Inflammatory macrophage (primary cell): ENCODE results near the gene SORBS2.
A peak's percentile ranks its signal among the peaks of the same experiment; 100 is the strongest.

Experiments used
- DNase-seq, 2 donors: peaks; one replicate each; pipeline ENCODE4 v3.0.0-alpha.2; 2020 to 2022

The SORBS2 gene

GRCh38 chr4:185626798-185627197 is 185.2 kb downstream of the SORBS2 start:
- DNase-seq: no peak

- DNase-seq: no peak
These were observed 186.5 kb downstream of the SORBS2 start for GRCh38 chr4:185625503-185625902.

DNA sequence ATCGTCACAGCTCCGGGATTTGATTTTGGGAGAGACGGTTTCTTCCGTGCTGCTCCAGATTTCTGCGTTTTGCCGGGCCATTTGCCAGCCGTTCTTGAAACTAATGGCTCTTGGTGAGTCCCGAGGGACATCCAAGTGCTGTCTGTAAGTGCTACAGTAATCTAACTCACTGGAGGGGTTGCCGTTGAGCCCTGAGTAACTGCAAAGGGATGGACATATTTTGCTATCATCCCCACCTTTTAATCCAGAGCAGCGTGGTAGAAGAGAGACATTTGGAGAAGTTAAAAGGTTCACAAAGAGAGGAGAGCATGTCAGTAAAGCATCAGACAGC is 187.8 kb downstream of the SORBS2 start:
- DNase-seq: no peak

GRCh38 chr4:185623444-185624258 is 188.3 kb downstream of the SORBS2 start:
- DNase-seq: no peak

DNA sequence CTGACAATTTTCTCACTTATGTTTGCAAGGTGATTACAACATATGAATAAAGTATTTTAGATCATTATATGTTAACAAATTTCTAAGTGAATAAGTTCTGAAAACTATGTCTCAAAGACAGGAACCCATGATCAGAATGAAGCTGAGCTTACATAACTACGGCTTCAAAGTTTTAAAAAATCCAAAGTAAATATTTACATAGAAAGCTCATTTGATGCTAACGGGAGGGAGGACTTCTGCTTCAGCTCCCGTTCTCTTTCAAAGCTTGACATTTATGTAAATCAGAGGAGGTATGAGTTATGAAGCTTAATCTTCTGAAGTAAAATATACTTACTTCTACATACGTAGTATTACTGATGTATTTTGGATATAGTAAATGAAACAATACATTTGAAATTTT is 203.8 kb downstream of the SORBS2 start:
- no peak for DNase-seq

GRCh38 chr4:185602397-185602796 is 209.6 kb downstream of the SORBS2 start:
- no peak for DNase-seq

GRCh38 chr4:185600801-185601434 is 211.1 kb downstream of the SORBS2 start:
- DNase-seq: no peak

GRCh38 chr4:185599553-185600243 is 212.3 kb downstream of the SORBS2 start:
- no peak for DNase-seq

GRCh38 chr4:185598846-185599552 is 213.0 kb downstream of the SORBS2 start:
- no peak for DNase-seq

DNA sequence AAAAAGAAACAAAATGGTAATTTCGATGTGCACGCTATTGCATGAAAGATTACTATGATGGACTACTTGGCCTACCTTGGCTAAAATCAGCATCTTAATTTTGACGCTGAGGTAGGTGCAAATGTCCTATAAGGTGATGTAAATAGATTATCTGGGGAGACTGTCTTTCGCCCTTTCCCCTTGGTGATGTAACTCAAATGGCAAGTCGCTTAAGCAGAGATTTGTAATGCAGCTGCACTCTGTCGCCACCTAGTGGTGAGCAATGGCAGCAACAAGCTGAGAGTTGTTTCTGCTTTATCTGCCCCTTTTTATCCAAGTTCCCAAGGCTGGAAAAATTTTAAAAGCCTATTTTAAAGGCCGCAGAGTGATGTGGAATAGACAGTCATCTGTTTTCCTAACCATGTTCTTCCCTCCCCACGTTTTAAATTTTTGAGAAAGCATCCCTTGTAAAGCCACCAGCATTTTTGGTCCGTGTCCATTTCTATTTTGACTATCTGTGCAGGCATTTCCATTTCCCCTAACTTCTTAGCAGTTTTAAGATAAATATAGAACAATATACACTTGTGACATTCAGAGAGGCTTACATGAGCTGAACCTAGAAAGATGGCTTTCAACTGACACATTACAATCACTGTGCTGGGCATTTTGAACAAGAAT is 214.3 kb downstream of the SORBS2 start:
- DNase-seq: peak; percentile 70 to 72

- DNase-seq: no peak
These were observed 219.0 kb downstream of the SORBS2 start for GRCh38 chr4:185592845-185593488.

DNA sequence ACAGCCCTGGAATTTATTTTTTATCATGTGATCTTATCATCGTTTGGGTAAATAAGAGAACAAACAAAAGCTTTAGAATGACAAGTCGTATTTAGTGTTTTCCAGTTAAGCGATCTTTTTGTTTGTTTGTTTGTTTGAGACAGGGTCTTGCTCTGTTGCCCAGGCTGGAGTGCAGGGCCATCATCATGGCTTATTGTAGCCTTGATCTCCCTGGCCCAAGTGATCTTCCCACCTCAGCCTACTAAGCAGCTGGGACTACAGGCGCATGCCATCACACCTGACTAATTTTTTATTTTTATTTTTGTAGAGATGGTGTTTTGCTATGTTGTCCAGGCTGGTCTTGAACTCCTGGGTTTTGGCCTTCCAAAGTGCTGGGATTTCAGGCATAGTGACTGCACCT is 219.6 kb downstream of the SORBS2 start:
- DNase-seq: no peak

DNA sequence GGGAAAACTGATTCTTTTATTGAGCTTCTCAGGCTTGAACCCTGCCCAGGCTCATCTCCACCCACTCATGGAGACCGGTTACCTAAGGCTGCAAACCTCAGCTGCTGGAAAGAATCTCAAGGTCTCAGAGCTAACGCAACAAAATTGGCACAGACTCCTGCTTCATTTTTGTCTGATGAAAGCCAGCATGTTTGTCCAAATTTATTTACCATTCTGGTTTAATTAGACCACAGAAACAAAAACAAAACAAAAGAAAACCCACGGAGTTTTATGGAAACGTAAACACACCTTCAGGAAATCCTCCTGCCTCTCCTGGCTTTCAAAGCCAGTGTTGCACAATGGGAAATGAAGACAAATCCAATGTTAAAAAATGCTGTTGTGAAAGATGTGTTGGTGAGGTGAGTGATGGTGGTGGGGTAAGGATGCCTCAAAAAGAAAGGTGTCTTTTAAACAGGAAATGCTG is 220.3 kb downstream of the SORBS2 start:
- no peak for DNase-seq

DNA sequence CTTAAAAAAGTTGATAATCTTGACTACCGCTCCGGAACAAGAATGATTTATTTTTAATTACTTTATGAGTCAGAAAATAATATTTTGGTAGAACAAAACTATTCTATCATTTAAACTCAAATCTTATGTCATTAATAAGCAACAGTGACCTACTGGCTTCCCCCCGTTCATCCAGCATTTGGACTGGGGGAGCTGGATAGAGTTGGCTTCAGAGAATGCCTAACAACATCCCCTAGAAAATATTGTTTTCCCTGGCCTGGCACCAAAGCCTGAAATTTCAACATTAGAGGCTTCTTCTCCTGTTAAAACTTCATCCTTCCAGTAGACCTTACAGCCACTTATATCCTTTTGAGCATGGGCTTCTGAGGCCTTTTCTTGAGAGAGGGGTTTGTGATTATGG is 221.0 kb downstream of the SORBS2 start:
- no peak for DNase-seq

DNA sequence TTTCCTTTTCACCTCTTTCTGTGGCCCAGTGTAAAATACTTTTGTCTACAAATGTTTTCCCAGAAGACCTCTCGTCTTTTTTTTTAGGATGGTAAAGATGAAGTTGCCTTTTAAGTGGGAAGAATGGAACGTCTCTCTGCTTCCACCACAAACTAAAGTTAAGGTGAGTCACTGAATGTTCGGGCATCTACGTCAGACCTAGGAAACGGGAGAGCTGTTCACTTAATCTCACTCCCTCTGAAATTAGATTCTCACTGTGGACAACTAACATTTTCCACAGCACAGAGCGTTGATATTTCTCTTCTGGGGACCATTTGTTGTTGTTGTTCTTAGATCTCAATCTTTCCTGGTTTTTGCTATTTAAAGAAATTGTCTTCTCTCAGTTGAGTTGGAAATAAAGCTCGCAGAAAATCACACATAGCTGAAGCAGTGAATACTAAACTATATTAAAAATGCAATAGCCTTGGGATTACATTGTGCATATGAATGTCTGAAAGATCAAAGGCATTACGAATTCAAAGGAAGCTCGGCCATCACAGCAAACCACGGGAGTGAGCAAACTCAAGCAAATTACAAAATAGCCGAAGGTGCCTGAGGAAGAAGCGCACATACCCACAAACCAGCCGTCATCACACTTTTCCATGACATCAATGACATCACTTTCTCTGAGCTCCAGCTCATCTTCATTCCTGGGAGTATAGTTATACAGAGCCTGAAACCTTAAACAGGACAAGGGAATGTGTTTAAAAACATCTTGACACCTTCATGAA is 222.7 kb downstream of the SORBS2 start:
- no peak for DNase-seq

GRCh38 chr4:185587427-185588161 is 224.4 kb downstream of the SORBS2 start:
- no peak for DNase-seq

- DNase-seq: no peak
These were observed 225.0 kb downstream of the SORBS2 start for GRCh38 chr4:185587030-185587426.

DNA sequence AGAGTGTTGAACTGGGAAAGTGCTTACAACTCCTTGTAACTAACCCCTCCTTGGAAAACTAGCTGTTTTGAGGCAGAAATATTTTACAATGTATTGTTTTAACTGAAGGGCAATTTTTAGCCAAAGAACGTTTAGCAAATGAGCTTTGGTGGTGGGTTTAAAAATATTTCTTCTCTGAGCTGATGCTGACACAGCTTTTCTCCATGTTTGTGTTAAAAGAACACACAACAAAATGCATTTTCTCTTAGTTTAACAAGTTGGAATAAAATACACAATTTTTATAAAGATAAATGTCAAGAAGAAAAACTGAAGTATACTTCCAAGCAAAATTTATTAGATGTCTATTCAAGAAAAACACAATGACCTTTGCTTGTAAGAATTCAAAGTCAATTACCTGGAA is 226.8 kb downstream of the SORBS2 start:
- DNase-seq: no peak

GRCh38 chr4:185583813-185584212 is 228.2 kb downstream of the SORBS2 start:
- no peak for DNase-seq

- no peak for DNase-seq
These were observed 229.2 kb downstream of the SORBS2 start for GRCh38 chr4:185582651-185583400.
